Keratinocyte (primary cell): Measurements from ENCODE around the gene DMXL2. TPM values are rescaled to one million over a fixed set of nuclear protein-coding genes. Genes with fewer than 3 reads are reported as not detected.

ENCODE experiments used
- DNase-seq: peaks from one replicate; pipeline ENCODE4 v3.0.0-alpha.2; 2011; ENCODE audit warnings: low read depth, missing footprints, low spot score
- FAIRE-seq: peaks from 2 replicates; lab custom pipeline; 2011; peaks lifted over from hg19 to GRCh38; lab: Jason Lieb, UNC
- H2AFZ ChIP-seq: 2 replicates; pipeline ENCODE4 v1.6.0; 2012; ENCODE audit warnings: low read length, control low read depth, inconsistent platforms; ENCODE audit not compliant: control insufficient read depth
- H3K27ac ChIP-seq: 2 replicates; pipeline ENCODE4 v1.5.1; 2011; ENCODE audit warnings: low read length; ENCODE audit not compliant: control insufficient read depth, insufficient read depth
- H3K27me3 ChIP-seq: 3 replicates; pipeline ENCODE4 v1.6.0; 2011; ENCODE audit warnings: low read length; ENCODE audit not compliant: control insufficient read depth, insufficient read depth; ENCODE audit errors: extremely low read depth
- H3K36me3 ChIP-seq, 2 experiments: 2 replicates in 1 of 2; 3 replicates in 1 of 2; pipeline ENCODE4 v1.5.1; 2011; ENCODE audit warnings: low read length in 2 of 2, mild to moderate bottlenecking in 1 of 2; ENCODE audit not compliant: control insufficient read depth in 2 of 2, insufficient read depth in 2 of 2; ENCODE audit errors: extremely low read depth in 1 of 2
- H3K4me1 ChIP-seq: 3 replicates; pipeline ENCODE4 v1.5.1; 2011; ENCODE audit warnings: low read length; ENCODE audit not compliant: control insufficient read depth, insufficient read depth; ENCODE audit errors: extremely low read depth
- H3K4me2 ChIP-seq: 3 replicates; pipeline ENCODE4 v1.6.0; 2011; ENCODE audit warnings: low read depth, low read length; ENCODE audit not compliant: control insufficient read depth, insufficient read depth; ENCODE audit errors: extremely low read depth
- H3K4me3 ChIP-seq, 3 experiments: fragments of 200-600 bp in 1 of 3; sonication (generic) in 1 of 3; 2 replicates in 2 of 3; 3 replicates in 1 of 3; pipeline ENCODE4 v1.5.1; 2011 to 2016; ENCODE audit warnings: low read length in 3 of 3, mild to moderate bottlenecking in 3 of 3, control low read depth in 2 of 3, inconsistent platforms in 1 of 3, low read depth in 1 of 3, mixed read lengths in 1 of 3, mixed run types in 1 of 3, moderate library complexity in 1 of 3; ENCODE audit not compliant: control insufficient read depth in 2 of 3, insufficient read depth in 2 of 3; ENCODE audit errors: extremely low read depth in 1 of 3
- H3K79me2 ChIP-seq: 2 replicates; pipeline ENCODE4 v1.6.0; 2012; ENCODE audit warnings: low read length; ENCODE audit not compliant: control insufficient read depth, insufficient read depth
- H3K9ac ChIP-seq: 3 replicates; pipeline ENCODE4 v1.6.0; 2011; ENCODE audit warnings: low read length; ENCODE audit not compliant: control insufficient read depth, insufficient read depth; ENCODE audit errors: extremely low read depth
- H3K9me1 ChIP-seq: 3 replicates; pipeline ENCODE4 v1.6.0; 2011; ENCODE audit warnings: low read length; ENCODE audit not compliant: control insufficient read depth, insufficient read depth; ENCODE audit errors: extremely low read depth
- H3K9me3 ChIP-seq: 2 replicates; pipeline ENCODE4 v1.5.1; 2012; ENCODE audit warnings: low read depth, low read length; ENCODE audit not compliant: control insufficient read depth
- H4K20me1 ChIP-seq: 3 replicates; pipeline ENCODE4 v1.6.0; 2011; ENCODE audit warnings: low read length; ENCODE audit not compliant: control insufficient read depth, insufficient read depth; ENCODE audit errors: extremely low read depth
- CTCF ChIP-seq, 3 experiments: IDR thresholded peaks in 1 of 3; conservative IDR thresholded peaks in 1 of 3; optimal IDR thresholded peaks in 1 of 3; 2 replicates in 2 of 3; 3 replicates in 1 of 3; pipeline versions ENCODE3 to v1.5.1; 2011; ENCODE audit warnings: low read length in 3 of 3, mild to moderate bottlenecking in 3 of 3, moderate library complexity in 2 of 3, control low read depth in 1 of 3, inconsistent platforms in 1 of 3; ENCODE audit not compliant: insufficient read depth in 2 of 3; ENCODE audit errors: extremely low read depth in 1 of 3
- EZH2 ChIP-seq: IDR thresholded peaks from one replicate; pipeline ENCODE4 v1.6.1; 2012; ENCODE audit warnings: inconsistent platforms, mild to moderate bottlenecking, low read length, moderate library complexity
- dilution Hi-C: fragments of 300-500 bp; cut with MboI; formaldehyde crosslinking; loops from one replicate; pipeline ENCODE4 v1.7.0; 2020; ENCODE audit warnings: low sequenced_read_pairs; ENCODE audit not compliant: extremely low pct_ligation_motif_present
- polyA plus RNA-seq, 5 experiments: library from polyadenylated mRNA; depleted of rRNA in 3 of 5; stranded (reverse) in 3 of 5; stranded (forward) in 1 of 5; unstranded in 1 of 5; fragments of >200 nt; gene quantifications; 1 replicate in 1 of 5; 2 replicates in 3 of 5; 3 replicates in 1 of 5; pipeline versions ENCODE4 v1.2.1 to v1.2.3, GENCODE V29; 2011 to 2012; ENCODE audit warnings: missing spikeins in 2 of 5, low read depth in 1 of 5, low replicate concordance in 1 of 5

Gene DMXL2
- polyA plus RNA-seq, 1 donor (not counting 4 experiments of a cell fraction or from before 2014, with no cell fraction given), result 14.9 TPM

GRCh38 chr15:51624022-51624421 lies 1.5 kb upstream of the DMXL2 start:
- H3K36me3 ChIP-seq, result no peaks in the 10 kb centered on the region
- TF ChIP-seq CTCF (optimal IDR thresholded peaks at IDR 0.05 in 1 of 3, IDR thresholded peaks at IDR 0.05 in 1 of 3, conservative IDR thresholded peaks at IDR 0.05 in 1 of 3; ENCODE audit: extremely low read depth in 1 of 3, insufficient read depth in 2 of 3, low read length in 3 of 3) (no peak), EZH2 (no peak)
- H3K9ac ChIP-seq, result no peak overlapping the region
- H3K9me1 ChIP-seq, result no peaks in the 10 kb centered on the region
- FAIRE-seq (no peak), DNase-seq (no peak)
- H3K4me1 ChIP-seq, result peaks cover 8% of the 10 kb centered on the region
- no peaks in the 10 kb centered on the region for H3K9me3 ChIP-seq
- no peak overlapping the region for H3K4me2 ChIP-seq
- no peak overlapping the region for H3K27ac ChIP-seq
- no peak overlapping the region for H3K4me3 ChIP-seq
- no peaks in the 10 kb centered on the region for H3K27me3 ChIP-seq
- H3K79me2 ChIP-seq, result peaks cover 22% of the 10 kb centered on the region
- dilution Hi-C loops, result no loop called here
- H4K20me1 ChIP-seq, result no peaks in the 10 kb centered on the region
- H2AFZ ChIP-seq, result no peak overlapping the region

- Histone ChIP-seq H3K36me3 (no peaks in the 10 kb centered on the region), H4K20me1 (no peaks in the 10 kb centered on the region), H3K79me2 (peaks cover 22% of the 10 kb centered on the region), H3K27ac (peak overlapping the region; percentile 17), H3K4me1 (peaks cover 8% of the 10 kb centered on the region), H3K27me3 (no peaks in the 10 kb centered on the region), H3K9ac (peak overlapping the region; percentile 83), H2AFZ (peak overlapping the region; percentile 87), H3K4me3 (peak overlapping the region; percentile 83 to 91 (median 86)), H3K9me3 (no peaks in the 10 kb centered on the region), H3K4me2 (peak overlapping the region; percentile 91), H3K9me1 (no peaks in the 10 kb centered on the region)
- DNase-seq, result no peak
- dilution Hi-C loops, result no loop called here
- FAIRE-seq, result no peak
- TF ChIP-seq CTCF (optimal IDR thresholded peaks at IDR 0.05 in 1 of 3, IDR thresholded peaks at IDR 0.05 in 1 of 3, conservative IDR thresholded peaks at IDR 0.05 in 1 of 3; ENCODE audit: extremely low read depth in 1 of 3, insufficient read depth in 2 of 3, low read length in 3 of 3) (no peak), EZH2 (no peak)
These were observed 891 bp upstream of the DMXL2 start for GRCh38 chr15:51623386-51623938.
